GM19463 (cell line): ENCODE measurements around the gene LCE3A.
"Not testable (repeated sequence)": the region's sequence is repeated elsewhere in the genome, so short reads cannot be mapped to it uniquely, and the experiment has no call there.

Experiments
- ATAC-seq: cut with Tn5 transposase; IDR thresholded peaks from one replicate; pipeline ENCODE4 v1.9.1; 2021; ENCODE audit warnings: mild to moderate bottlenecking, moderate library complexity; ENCODE audit not compliant: unreplicated experiment

LCE3A gene, protein sequence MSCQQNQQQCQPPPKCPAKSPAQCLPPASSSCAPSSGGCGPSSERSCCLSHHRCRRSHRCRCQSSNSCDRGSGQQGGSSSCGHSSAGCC

DNA sequence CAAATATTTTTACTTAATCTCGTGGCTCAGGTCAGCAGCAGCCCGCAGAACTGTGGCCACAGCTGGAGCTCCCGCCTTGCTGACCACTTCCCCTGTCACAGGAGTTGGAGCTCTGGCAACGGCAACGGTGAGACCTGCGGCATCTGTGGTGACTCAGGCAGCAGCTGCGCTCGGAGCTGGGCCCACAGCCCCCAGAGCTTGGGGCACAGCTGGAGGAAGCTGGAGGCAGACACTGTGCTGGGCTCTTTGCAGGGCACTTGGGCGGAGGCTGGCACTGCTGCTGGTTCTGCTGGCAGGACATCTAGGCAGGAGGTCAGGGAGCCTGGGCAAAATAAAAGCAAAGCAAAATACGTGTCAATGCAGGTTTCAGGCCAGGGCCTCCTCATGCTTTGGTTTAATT lies at the start of gene LCE3A:
Gene LCE3A, minus strand, starts transcription at position 301 of the 400 bp plus-strand sequence. Its CDS starts 0 bp downstream, at position 301.
- no peak for ATAC-seq

DNA sequence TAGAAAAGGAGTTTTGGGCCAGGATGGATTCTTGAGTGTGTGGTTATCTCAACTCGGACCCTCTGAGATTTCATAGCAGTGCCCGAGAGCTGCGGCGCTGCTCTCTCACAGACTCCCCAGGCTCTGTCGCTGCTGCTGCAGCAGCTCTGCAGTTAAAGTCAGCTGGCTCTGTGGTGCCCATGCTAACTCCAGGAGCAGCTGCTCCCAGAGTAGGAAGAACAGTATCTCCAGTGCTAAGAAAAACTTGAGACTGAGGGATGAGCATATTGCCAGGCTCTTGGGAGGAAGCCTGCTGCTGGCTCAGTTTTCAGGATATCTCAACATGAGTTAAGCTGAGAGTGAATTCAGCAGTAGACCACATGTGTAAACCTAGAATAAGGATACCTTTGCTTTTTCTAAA lies 44.7 kb upstream of the LCE3A start:
- ATAC-seq: no peak

DNA sequence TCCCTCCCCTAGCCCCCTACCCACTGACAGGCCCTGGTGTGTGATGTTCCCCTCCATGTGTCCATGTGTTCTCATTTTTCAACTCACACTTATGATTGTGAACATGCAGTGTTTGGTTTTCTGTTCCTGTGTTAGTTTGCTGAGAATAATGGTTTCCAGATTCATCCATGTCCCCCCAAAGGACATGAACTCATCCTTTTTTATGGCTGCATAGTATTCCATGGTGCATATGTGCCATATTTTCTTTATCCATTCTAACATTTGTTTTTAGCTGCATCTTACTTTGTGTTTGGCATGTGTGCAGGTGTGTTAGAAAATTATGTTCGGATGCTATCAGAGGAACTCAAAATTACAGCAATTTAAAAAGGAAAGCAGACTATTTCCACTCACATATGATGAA lies 43.3 kb upstream of the LCE3A start:
- ATAC-seq: not testable (repeated sequence)

DNA sequence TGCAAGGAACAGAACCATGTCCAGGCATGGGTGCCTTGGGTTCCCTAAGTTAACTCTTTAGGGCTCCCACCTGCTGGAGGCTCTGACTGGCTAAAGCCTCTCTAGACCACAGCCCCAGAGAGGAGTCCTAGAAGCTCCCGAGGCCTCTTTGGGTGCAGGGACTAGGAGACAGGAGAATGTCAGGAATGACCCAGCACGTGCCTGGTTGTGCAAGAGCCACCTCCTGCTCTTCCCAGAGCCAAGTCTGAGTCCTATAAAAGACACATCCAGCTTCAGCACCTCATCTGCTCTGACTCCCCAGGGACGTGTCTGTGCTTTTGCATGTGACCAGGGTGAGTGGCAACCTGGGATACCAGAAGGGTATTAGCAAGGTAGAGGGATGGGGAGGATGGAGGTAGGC lies 40.2 kb upstream of the LCE3A start, which contains the start of gene LCE2D:
Gene LCE2D, plus strand, starts transcription at position 283 of the 400 bp plus-strand sequence. CDS start 726 bp downstream, outside the sequence.
- ATAC-seq: no peak

DNA sequence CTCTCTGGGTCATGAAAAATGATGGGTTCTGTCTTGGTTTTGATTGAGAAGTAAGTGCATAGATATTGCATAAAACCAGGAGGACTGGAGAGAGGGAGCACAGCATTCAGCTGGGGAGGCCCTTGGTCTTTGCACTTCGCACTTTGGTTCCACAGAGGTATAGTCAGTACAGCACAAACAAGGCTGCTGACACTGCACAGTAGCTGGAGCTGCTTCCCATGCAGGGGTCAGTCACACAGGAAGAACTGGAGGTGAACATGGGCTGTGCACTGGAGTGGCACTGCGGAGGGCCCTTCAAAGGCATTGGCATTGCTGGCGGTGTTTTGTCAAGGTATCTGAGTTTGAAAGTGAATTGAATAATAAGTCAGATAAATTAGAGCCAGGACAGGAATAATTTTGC lies 35.7 kb upstream of the LCE3A start:
- ATAC-seq: no peak

DNA sequence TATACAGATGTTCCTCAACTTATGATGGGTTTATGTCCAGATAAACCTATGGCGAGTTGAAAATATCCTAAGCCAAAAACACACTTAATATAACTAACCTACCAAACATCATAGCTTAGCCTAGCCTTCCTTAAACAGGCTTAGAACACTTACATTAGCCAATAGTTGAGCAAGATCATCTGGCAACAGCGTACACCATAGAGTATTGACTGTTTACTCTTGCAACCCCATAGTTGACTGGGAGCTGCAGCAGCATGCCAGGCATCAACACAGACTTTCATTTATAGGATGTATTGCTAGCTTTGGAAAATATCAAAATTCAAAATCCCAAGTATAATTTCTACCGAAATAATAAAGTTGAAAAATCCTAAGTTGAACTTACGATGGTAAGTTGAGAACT lies 34.8 kb upstream of the LCE3A start:
- no peak for ATAC-seq

DNA sequence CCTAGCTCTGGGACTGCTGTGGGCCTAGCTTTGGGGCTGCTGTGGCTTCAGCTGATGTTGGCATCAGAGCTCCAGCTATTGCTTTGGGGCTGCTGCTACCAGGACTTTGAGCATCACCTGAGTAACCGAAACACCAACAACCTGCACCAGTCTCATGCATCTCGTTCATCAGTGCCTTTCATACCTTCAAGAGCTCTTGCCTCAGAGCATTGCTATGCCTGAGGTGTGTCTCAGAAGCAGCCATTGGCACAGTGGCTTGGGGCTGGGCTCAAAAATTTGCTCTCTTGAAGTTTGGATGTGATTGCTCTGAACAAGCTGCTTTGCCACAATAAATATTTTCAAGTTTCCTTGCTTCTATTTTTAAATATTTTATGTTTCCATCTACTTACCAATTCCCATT lies 33.6 kb upstream of the LCE3A start:
- ATAC-seq: no peak

DNA sequence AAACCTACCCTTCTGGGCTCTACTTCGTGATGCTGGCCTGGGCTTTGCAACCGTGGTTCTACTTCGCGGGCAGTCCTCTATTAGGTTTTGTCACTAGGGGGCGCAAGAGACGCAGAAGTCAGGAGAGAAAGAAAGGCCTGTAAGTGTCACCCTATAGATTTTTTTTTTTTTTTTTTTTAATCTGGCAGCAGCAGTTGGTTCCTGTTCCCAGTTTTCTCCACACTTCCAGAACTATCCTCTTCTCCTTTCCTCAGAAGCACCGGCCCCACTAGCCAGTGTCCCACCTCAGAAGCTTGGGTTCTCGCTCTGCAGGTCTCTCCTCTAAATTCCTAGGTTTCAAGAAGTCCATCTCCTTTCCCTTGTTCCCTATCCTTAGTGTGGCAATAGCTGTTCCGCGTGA lies 31.2 kb upstream of the LCE3A start:
- ATAC-seq: no peak

DNA sequence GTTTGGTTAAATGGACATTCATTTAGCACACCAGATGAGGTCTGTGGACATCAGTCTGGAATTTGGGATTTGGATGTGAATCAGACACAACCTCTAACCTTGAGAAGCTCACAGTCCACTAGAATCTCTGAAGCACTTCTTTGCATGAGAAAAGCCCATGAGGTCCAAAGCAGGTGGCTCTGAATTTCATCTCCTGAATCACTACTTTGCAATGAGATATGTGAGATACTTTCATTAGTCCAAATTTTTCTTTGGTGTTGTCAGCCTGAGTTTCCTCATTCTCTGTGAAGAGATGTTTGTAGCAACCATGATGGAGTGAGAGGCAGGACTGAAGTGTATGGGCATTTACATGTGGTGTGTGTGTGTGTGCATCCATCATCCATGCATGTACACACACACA lies 23.8 kb upstream of the LCE3A start:
- no peak for ATAC-seq

DNA sequence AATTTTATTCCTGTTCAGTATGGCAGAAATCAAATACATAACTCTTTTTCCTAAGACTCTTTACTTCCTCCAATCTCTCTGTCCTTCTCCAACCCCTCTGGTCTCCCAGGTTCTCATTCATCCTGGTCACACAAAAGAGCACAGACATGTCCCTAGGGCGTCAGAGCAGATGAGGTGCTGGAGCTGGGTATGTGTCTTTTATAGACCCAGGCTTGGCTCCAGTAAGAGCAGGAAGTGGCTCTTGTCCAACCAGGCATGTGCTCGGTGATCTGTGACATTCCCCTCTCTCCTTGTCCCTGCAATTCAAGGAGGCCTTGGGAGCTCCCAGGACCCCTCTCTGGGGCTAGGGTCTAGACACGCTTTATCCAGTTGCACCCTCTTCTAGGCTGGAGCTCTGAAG lies 22.2 kb upstream of the LCE3A start:
- ATAC-seq: no peak

DNA sequence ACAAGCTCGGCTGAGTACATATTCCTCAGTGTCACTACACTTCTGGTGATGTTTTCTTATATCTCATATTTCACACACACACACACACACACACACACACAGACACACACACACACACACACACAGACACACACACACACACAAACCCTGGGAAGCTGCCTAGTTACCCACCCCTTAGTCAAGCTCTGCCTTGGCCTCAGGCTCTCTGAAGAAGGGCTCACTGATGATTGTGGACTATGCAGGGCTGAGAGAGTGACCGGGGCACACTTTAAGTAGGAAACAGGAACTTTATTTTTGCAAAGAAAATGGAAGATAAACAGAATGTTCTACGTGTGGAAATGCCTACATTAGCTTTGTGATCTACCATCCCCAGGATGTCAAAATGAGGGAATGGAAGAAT lies 21.0 kb upstream of the LCE3A start:
- ATAC-seq: no peak

DNA sequence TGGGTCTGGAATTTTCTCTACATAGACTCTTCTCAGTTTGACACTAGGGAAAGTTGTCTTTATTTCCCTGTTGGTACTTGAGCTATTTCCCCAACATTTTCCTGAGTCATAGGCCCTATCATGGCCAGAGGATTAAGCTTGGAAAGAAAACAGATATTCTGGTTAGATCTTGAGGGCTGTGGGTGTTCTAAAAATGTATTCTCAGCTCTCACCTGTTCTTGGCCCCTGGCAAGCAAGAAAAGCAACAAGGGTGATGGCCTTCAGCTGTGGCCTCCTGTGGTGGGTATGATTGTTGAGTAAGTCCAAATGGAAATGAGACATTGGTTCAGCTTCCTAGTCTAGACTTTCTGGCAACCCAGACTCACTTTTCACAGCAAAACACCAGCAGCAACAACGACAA lies 17.4 kb upstream of the LCE3A start:
- no peak for ATAC-seq

DNA sequence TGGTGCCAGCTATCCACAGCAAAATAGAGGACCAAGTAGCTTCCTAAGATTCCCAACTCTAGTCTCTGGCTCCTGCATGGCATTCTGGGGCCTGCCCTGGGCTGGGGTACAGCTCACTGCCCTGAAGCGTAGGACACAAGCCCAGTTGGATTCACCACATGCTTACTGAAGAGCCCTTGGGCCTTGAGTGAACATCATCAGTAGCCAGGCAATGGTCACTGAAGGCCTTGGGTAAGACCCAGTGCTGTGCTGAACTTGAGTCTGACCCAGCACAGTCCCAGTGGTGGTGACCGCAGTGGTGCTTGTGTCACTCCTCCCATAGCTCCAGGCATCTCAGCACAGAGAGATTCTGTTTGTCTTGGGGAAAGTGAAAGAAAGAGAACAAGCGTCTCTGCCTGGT lies 7.7 kb upstream of the LCE3A start:
- no peak for ATAC-seq

DNA sequence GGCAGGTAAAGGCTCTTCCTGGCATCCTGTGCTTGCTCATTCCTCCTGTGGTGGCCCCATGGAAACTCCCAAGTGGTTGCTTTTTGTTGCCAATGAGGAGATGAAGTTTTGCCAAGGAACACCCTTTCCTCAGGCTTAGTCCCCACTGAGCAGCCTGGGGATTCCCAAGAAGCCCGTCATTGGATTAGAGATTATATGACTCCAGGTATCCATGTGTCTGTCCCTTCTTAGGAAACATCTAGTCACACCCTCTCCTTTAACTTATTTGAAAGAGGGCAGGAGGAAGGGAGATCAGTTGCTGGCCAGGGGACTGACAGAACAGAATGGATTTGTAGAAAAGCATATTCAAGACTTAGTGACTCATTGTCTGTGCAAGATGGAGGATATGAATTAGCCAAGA lies 3.8 kb upstream of the LCE3A start:
- ATAC-seq: no peak

DNA sequence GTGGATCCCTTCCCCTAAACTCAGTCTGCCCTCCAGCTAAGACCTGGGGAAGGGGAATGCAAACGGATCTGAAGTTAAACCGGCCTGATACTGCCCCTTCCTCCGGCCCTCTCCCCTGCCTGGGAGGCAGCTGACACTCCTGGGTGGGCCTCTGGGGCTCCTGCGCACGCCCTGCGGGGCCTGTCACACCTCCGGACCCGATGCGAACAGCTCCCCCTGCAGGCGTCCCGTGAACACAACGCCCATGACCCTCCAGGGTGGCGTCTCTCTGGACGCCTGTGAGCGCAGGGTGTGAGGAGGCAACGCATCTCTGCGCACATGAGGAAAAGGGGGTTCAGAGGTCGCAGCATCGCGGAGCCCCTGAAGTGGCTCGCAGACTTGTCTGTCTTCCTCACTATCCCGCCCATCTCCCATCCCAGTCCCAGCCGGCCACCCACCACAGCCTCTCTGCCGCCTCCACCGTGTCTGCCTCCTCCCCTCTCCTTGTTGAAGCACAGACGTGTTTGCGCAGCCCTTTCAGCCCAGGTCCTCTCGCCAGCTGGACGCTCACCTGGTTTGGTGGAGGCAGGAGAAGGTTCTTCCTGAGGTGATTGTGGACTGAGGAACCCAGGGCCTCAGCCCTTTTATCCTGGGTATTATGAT lies 421 bp upstream of the LCE3A start:
- ATAC-seq: no peak

DNA sequence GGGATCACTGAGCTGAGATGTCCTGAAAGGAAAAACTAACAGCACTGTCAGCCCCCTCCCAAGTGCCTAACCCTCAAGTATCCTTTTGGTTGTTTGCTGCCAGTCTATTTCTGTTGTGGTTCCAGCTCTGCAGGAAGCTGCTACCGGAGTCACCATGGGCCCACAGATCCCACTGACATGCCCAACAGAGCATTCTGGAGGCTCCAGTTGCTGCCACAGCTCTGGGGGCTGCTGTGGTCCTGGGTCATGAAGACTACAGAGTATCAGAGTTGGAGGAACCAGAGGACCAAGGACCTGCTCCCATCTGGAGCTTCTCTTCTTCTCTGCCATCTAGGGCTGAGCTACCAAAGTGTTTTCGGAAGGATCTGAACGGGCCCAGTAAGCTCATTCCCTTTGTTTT lies 910 bp downstream of the LCE3A start:
- ATAC-seq: no peak

DNA sequence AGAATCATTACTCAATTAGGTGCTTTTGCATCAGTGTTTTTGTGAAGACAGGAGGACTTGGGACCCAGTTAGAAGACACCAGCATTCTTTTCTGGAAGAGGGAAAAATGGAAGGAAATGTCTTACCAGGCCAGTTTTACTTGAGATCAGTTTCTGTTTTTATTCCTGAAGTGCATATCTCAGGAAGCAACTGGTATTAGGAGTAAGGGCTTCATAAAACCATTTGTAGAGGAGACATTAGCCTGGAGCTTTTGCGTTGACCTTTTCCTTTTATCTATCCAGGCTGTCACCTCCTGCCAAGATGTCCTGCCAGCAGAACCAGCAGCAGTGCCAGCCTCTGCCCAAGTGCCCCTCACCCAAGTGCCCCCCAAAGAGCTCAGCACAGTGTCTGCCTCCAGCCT lies 9.4 kb downstream of the LCE3A start, which contains the start of gene LCE3B:
Gene LCE3B, plus strand, starts transcription at position 301 of the 400 bp plus-strand sequence. Its CDS starts 0 bp downstream, at position 301.
- no peak for ATAC-seq

DNA sequence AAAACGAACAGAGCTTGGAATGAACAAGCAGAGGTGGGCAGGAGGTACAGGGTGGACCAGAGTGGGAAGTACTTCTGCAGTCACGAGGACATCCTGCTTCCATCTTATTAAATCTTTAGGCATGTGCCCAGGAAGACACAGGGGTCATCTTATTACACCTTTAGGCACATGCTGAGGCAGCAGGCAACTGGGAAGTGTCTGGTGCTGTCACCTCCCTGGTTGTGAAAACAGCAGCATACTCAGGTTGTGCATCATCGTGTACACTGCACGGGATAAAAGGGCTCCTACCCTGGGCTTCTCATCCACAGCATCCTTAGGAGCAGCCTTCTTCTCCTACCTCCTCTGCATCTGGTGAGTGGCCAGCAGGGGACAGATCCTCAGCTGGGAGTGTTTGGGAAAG lies 23.0 kb downstream of the LCE3A start, which contains the start of gene LCE3C:
Gene LCE3C, plus strand, starts transcription at position 301 of the 400 bp plus-strand sequence. CDS start 498 bp downstream, outside the sequence.
- no peak for ATAC-seq

DNA sequence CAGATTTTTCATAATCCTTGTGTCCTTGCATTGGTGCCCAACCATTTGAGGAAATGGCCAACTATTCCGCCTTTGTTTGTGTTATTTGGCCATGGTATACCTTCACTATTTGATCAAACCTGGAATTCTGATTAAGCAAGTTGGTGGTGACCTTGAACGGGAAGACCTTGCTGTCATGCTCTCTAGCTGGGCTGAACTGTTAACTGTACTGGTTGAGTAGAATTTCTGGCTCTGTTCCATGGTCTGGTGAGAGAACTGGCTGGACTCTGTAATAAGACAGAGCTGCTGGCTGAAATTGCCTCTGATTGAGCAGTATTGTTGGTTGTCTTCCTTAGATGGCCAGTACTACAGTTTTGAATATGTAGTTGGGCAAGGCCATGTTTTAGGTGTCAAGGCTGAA lies 25.9 kb downstream of the LCE3A start:
- ATAC-seq: no peak

DNA sequence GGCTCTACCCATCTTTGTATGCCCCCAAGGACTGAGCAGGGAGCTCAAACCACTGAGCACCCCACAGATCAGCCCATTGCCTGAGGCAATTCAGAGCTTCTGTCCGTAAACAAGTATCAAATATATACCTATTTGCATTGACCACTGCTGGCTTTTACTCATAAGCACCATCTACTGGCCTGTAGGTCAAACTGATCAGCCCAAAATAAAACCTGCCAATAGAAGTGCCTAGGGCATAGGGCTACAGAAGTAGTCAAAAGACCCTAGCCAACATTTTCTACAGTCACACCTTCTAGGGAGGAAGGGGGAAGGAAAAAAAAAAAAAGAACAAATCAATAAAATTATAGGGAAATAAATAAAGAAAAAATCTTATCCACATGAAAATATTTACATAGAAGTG lies 37.3 kb downstream of the LCE3A start:
- no peak for ATAC-seq

DNA sequence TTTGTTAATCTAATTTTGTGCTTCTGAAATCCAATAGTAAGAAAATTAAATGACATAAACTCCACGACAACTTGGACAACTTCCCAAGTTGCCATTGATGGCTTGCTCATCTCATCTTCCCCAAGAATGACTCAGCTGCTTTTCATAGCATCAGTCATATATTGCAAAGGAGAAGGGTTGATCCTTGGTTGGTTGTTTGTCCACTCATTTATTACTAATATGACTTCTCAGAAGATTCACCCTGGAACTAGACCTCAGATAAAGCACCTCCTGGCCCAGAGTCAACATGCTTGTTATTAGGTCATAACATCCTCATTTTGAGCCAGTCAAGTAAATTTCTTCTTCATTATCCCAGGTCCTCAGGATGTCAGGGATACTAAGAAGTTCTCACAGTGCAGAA lies 40.3 kb downstream of the LCE3A start:
- no peak for ATAC-seq

DNA sequence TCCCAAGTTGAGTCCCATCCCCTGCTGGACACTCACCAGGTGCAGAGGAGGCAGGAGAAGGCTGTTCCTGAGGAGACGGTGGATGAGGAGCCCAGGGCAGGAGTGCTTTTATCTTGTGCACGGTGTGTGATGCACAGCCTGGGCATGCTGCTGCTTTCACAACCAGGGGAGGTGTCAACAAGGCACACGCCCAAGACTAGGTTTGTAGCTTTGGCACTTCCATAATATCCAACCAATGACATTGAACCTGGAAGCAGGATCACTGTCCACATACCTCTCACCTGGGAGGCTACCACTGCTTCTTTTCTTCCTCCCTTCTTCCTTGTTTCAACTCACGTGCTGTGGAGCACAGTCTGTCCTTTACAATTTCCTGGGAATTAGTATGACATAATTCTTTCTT lies 42.5 kb downstream of the LCE3A start, which contains the start of gene LCE3D:
Gene LCE3D, minus strand, starts transcription at position 84 of the 400 bp plus-strand sequence. CDS start 580 bp downstream, outside the sequence.
- no peak for ATAC-seq

DNA sequence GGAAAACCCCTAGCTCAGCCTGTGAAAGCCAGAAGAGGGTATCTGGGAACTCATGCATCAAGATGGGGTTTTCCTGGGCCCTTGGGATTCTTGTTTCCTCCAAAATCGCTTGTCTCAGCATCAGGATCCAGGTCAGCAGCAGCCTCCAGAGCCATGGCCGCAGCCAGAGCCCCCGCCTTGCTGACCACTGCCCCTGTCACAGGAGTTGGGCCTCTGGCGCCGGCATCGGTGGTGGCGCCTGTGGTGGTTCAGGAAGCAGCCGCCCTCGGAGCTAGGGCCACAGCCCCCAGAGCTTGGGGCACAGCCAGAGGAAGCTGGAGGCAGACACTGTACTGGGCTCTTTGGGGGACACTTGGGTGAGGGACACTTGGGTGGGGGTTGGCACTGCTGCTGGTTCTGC lies 43.4 kb downstream of the LCE3A start:
- ATAC-seq: not testable (repeated sequence)
